ENCODE results near the gene ANKHD1. TPM values are rescaled to one million over a fixed set of nuclear protein-coding genes. Genes with fewer than 3 reads are reported as not detected.

ANKHD1 gene
- polyA plus RNA-seq, 3 donors, result 29.0 to 110 (median 43.6) TPM

- H3K9me3 ChIP-seq (replicated peaks in 1 of 2; ENCODE audit: control insufficient read depth in 1 of 2, insufficient read depth in 1 of 2, low read length in 2 of 2), result no peaks in the 10 kb centered on the region
- H3K27ac ChIP-seq (ENCODE audit: low read depth in 1 of 2, low read length in 2 of 2), result peak overlapping the region; percentile 92
- peak overlapping the region; percentile 68 for H3K9ac ChIP-seq (ENCODE audit: insufficient read depth, low read length, poor library complexity, severe bottlenecking)
- Mint-ChIP-seq H3K27ac (peak overlapping the region; percentile 94 to 99 (median 98)), H3K9me3 (peaks cover 0 to 2% (median 0%) of the 10 kb centered on the region in 7 donors), H3K4me1 (peaks cover 66% of the 10 kb centered on the region), H3K36me3 (peaks cover 43 to 59% of the 10 kb centered on the region in 2 donors), H3K4me3 (peak overlapping the region; percentile 91 to 98), H3K27me3 (ENCODE audit: low read depth in 3 of 3) (peaks cover 0 to 2% (median 2%) of the 10 kb centered on the region in 3 donors)
- H4K20me1 ChIP-seq (ENCODE audit: insufficient read depth, low read length), result peaks cover 17% of the 10 kb centered on the region
- H3K4me1 ChIP-seq (ENCODE audit: control insufficient read depth in 1 of 2, insufficient read depth in 2 of 2, low read length in 2 of 2), result peaks cover 41 to 73% of the 10 kb centered on the region in 2 donors
- peak in 2 of 3 donors; percentile 32 to 56 for DNase-seq
- no peak for TF ChIP-seq CTCF (IDR thresholded peaks at IDR 0.05)
- H3K79me2 ChIP-seq (ENCODE audit: insufficient read depth, low read length), result peaks cover 40% of the 10 kb centered on the region
- peaks cover 26 to 43% of the 10 kb centered on the region in 2 donors for H3K36me3 ChIP-seq (replicated peaks in 1 of 2; ENCODE audit: control insufficient read depth in 1 of 2, insufficient read depth in 2 of 2, low read length in 2 of 2)
- intact Hi-C loops (cut with micrococcal nuclease), result loop anchor here in 1 of 2 donors (10.0 kb wide), 1 partner anchor 150 kb away; no protein-coding TSS in a partner anchor
- H3K27me3 ChIP-seq (ENCODE audit: control insufficient read depth in 2 of 2, insufficient read depth in 2 of 2, low read length in 2 of 2), result no peaks in the 10 kb centered on the region
- peak overlapping the region; percentile 77 to 79 (median 78) for H3K4me3 ChIP-seq (replicated peaks in 1 of 3; ENCODE audit: low read depth in 2 of 3, low read length in 3 of 3)
- H3K4me2 ChIP-seq (replicated peaks; ENCODE audit: extremely low read depth, low read length, poor library complexity, severe bottlenecking), result peak overlapping the region; percentile 78
- peak overlapping the region; percentile 69 for H2AFZ ChIP-seq (ENCODE audit: insufficient read depth, low read depth, low read length, poor library complexity, severe bottlenecking)
- 8% methylated on average over 6 of the region's 13 CpGs for WGBS (ENCODE audit: insufficient coverage)
Measured at GRCh38 chr5:140565024-140565779, 163.6 kb downstream of the ANKHD1 start.

GRCh38 chr5:140565780-140566095, 164.1 kb downstream of the ANKHD1 start:
- peak overlapping the region in 1 of 2 donors; percentile 92 for H3K27ac ChIP-seq (ENCODE audit: low read depth in 1 of 2, low read length in 2 of 2)
- peak overlapping the region; percentile 78 for H3K4me2 ChIP-seq (replicated peaks; ENCODE audit: extremely low read depth, low read length, poor library complexity, severe bottlenecking)
- Mint-ChIP-seq H3K4me1 (peaks cover 70% of the 10 kb centered on the region), H3K9me3 (peaks cover 0 to 2% (median 0%) of the 10 kb centered on the region in 7 donors), H3K27me3 (ENCODE audit: low read depth in 3 of 3) (peaks cover 0 to 2% (median 2%) of the 10 kb centered on the region in 3 donors), H3K36me3 (peaks cover 42 to 59% of the 10 kb centered on the region in 2 donors), H3K4me3 (peak overlapping the region in 1 of 2 donors; percentile 13), H3K27ac (peak overlapping the region in 5 of 7 donors; percentile 94 to 99 (median 98))
- 100% methylated on average over 1 of the region's 4 CpGs for WGBS (ENCODE audit: insufficient coverage)
- no peak overlapping the region for H2AFZ ChIP-seq (ENCODE audit: insufficient read depth, low read depth, low read length, poor library complexity, severe bottlenecking)
- no peak overlapping the region for H3K9ac ChIP-seq (ENCODE audit: insufficient read depth, low read length, poor library complexity, severe bottlenecking)
- H3K4me1 ChIP-seq (ENCODE audit: control insufficient read depth in 1 of 2, insufficient read depth in 2 of 2, low read length in 2 of 2), result peaks cover 44 to 78% of the 10 kb centered on the region in 2 donors
- H3K4me3 ChIP-seq (replicated peaks in 1 of 3; ENCODE audit: low read depth in 2 of 3, low read length in 3 of 3), result peak overlapping the region in 1 of 3 experiments; percentile 78
- no peaks in the 10 kb centered on the region for H3K27me3 ChIP-seq (ENCODE audit: control insufficient read depth in 2 of 2, insufficient read depth in 2 of 2, low read length in 2 of 2)
- intact Hi-C loops (cut with micrococcal nuclease), result loop anchor here in 1 of 2 donors (10.0 kb wide), 1 partner anchor 149 kb away; no protein-coding TSS in a partner anchor
- peaks cover 40% of the 10 kb centered on the region for H3K79me2 ChIP-seq (ENCODE audit: insufficient read depth, low read length)
- H4K20me1 ChIP-seq (ENCODE audit: insufficient read depth, low read length), result peaks cover 17% of the 10 kb centered on the region
- peak in 1 of 3 donors; percentile 32 for DNase-seq
- no peaks in the 10 kb centered on the region for H3K9me3 ChIP-seq (replicated peaks in 1 of 2; ENCODE audit: control insufficient read depth in 1 of 2, insufficient read depth in 1 of 2, low read length in 2 of 2)
- no peak for TF ChIP-seq CTCF (IDR thresholded peaks at IDR 0.05)
- peaks cover 27 to 43% of the 10 kb centered on the region in 2 donors for H3K36me3 ChIP-seq (replicated peaks in 1 of 2; ENCODE audit: control insufficient read depth in 1 of 2, insufficient read depth in 2 of 2, low read length in 2 of 2)

Data from CD14-positive monocyte (primary cell).